PFSK-1 (cell line): Measurements from ENCODE around the gene TLCD3B.

ENCODE experiments used
- FOXP2 ChIP-seq: optimal IDR thresholded peaks from 2 replicates; pipeline ENCODE3; 2011; ENCODE audit warnings: borderline replicate concordance, control low read depth, inconsistent platforms; ENCODE audit not compliant: insufficient read depth; ENCODE audit errors: extremely low read length, extremely low read depth
- POLR2AphosphoS5 ChIP-seq: IDR thresholded peaks from 2 replicates; pipeline ENCODE4 v1.6.1; 2012; ENCODE audit warnings: low read depth, mild to moderate bottlenecking, control low read depth, low read length, moderate library complexity
- SIN3A ChIP-seq: IDR thresholded peaks from 2 replicates; pipeline ENCODE4 v1.6.1; 2012; ENCODE audit warnings: mild to moderate bottlenecking, low read length, moderate library complexity, borderline replicate concordance; ENCODE audit not compliant: insufficient read depth
- TAF1 ChIP-seq: IDR thresholded peaks from 2 replicates; pipeline ENCODE4 v1.6.1; 2012; ENCODE audit warnings: low read length, control low read depth, borderline replicate concordance; ENCODE audit not compliant: insufficient read depth
- TF ChIP-seq, protein P1 (sequence below), 2 experiments: IDR thresholded peaks; 2 replicates each; pipeline versions ENCODE4 v1.6.1 to v1.8.0; 2011 to 2012; ENCODE audit warnings: low read depth in 2 of 2, low read length in 2 of 2, control low read depth in 1 of 2, inconsistent platforms in 1 of 2, mild to moderate bottlenecking in 1 of 2, moderate library complexity in 1 of 2; ENCODE audit not compliant: insufficient read depth in 1 of 2

TLCD3B gene

DNA sequence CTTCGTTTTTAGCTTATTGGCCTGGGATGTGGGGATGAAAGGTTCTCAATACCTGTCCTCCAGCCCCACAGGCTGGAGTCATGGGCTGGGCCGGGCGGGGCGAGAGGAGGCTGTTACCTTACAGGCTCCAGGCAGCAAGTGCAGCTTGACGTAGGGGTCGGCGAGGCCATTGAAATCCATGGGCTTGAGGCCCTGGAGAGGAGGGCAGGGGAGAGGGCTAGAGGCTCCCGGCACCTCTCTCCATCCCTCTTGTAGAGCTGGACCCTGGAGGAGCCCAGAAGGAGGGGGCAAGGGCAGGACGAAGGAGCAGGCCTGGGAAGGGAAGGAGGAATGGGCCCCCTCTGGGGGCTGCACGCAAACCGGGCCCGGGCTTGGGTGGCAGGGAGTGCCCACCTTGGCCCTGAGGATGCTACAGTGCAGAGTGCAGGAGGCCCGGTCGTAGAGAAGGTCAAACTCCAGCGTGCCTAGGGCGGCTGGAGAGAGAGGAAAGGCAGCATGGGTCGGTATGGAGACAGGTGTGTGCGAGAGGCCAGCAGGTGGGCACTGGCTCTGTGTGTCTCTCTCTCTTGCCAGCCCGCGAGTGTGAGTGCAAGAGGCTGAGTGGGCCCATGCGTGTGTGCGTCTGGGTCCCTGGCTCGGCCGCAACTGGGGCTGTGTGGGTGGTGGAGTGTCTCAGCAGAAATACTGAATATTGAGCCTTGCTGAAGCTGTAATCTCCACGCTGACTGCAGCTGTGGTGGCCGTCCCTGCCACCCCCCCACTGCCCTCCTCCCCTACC lies 21.8 kb downstream of the TLCD3B start:
- TF ChIP-seq SIN3A (no peak), TAF1 (no peak), POLR2AphosphoS5 (no peak), FOXP2 (no peak)
- TF ChIP-seq, protein P1, sequence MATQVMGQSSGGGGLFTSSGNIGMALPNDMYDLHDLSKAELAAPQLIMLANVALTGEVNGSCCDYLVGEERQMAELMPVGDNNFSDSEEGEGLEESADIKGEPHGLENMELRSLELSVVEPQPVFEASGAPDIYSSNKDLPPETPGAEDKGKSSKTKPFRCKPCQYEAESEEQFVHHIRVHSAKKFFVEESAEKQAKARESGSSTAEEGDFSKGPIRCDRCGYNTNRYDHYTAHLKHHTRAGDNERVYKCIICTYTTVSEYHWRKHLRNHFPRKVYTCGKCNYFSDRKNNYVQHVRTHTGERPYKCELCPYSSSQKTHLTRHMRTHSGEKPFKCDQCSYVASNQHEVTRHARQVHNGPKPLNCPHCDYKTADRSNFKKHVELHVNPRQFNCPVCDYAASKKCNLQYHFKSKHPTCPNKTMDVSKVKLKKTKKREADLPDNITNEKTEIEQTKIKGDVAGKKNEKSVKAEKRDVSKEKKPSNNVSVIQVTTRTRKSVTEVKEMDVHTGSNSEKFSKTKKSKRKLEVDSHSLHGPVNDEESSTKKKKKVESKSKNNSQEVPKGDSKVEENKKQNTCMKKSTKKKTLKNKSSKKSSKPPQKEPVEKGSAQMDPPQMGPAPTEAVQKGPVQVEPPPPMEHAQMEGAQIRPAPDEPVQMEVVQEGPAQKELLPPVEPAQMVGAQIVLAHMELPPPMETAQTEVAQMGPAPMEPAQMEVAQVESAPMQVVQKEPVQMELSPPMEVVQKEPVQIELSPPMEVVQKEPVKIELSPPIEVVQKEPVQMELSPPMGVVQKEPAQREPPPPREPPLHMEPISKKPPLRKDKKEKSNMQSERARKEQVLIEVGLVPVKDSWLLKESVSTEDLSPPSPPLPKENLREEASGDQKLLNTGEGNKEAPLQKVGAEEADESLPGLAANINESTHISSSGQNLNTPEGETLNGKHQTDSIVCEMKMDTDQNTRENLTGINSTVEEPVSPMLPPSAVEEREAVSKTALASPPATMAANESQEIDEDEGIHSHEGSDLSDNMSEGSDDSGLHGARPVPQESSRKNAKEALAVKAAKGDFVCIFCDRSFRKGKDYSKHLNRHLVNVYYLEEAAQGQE (IDR thresholded peaks at IDR 0.05; ENCODE audit: insufficient read depth in 1 of 2, low read depth in 2 of 2, low read length in 2 of 2) = no peak

DNA sequence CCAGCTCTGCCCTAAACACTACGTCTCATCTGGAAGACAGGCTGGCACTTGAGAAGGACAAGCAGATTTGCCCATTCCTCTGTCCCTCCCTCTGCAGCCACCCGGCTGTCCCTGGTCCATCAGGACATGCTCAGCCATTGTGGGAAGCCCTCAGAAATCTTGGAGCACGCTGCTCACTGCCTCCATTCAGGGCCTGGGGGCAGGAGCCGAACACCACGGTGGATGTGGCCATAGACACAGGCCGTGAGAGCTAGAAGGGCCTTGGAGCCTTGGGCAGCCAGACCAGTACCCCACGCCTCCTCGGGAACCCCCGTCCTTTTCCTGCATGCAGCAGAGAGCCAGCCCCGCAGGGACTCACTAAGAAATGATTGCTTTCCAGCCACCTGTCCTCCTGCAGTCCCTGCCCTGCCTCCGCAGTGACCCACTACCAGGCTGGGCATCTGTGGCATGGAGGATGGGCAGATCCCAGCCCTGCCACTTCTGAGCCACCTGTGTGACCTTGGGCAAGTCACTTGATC lies 23.6 kb downstream of the TLCD3B start:
- no peak for TF ChIP-seq TAF1
- no peak for TF ChIP-seq POLR2AphosphoS5
- no peak for TF ChIP-seq FOXP2
- no peak for TF ChIP-seq SIN3A
- TF ChIP-seq, protein P1 (IDR thresholded peaks at IDR 0.05; ENCODE audit: insufficient read depth in 1 of 2, low read depth in 2 of 2, low read length in 2 of 2) = no peak

DNA sequence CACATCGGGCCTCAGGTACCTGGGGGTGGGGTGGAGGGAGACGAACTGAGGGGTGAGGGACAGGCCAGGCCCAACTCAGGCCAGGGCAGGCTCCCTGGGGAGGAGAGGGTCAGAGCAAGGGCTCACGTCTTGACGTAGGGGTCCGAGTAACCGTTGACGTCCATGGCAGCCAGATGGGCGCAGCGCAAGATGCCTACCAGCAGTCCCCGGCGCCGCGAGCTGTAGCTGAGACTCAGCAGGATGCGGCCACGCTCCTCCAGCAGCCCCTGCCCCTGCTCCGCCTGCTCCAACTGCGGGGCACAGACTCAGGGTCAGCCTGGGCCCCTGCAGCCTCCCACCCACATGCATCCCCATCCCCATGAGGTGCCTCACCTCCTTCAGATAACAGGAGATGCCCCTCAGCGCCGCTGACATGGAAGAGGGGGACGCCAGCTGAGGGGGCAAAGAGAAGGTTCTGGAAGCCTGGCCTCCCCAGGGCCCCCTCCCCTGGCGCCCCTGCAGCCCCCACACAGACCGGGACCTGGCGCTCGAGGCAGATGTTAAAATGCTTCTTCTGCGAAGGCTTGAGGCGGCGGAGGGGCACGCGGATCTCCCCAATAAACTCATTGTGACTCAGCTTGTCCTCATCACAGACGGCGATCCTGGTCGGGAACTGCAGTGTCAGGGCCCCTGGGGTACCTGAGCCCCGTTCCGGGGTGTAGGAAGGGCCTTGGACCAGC lies 24.3 kb downstream of the TLCD3B start:
- TF ChIP-seq, protein P1 (IDR thresholded peaks at IDR 0.05; ENCODE audit: insufficient read depth in 1 of 2, low read depth in 2 of 2, low read length in 2 of 2) = no peak
- TF ChIP-seq TAF1 = no peak
- no peak for TF ChIP-seq SIN3A
- TF ChIP-seq FOXP2 = no peak

DNA sequence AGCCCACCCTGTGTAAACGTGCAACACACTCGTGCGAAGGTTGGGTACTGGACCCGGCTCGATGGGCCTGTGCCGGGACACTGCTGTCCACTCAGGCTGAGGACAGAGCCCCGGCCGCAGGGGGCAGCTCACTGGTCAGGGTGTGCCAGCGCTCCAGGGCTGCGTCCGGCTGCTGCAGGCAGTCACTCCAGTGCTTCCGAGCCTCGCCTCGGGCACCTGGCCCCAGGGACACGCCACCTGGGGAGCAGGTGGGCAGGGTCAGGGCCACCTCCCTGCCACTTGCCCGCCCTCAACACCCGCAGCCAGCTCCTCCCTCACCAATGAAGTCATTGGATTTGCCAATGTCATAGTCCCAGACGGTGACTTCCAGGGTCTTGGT lies 25.0 kb downstream of the TLCD3B start:
- TF ChIP-seq, protein P1 (IDR thresholded peaks at IDR 0.05; ENCODE audit: insufficient read depth in 1 of 2, low read depth in 2 of 2, low read length in 2 of 2) = no peak
- TF ChIP-seq FOXP2 (no peak), TAF1 (no peak), POLR2AphosphoS5 (no peak), SIN3A (no peak)
